Adipose tissue (tissue), 3 donors: Measurements from ENCODE around the gene PHTF1. TPM values are rescaled to one million over a fixed set of nuclear protein-coding genes. Genes with fewer than 3 reads are reported as not detected.
"Not testable (repeated sequence)": the region's sequence is repeated elsewhere in the genome, so short reads cannot be mapped to it uniquely, and the experiment has no call there.

Source experiments
- H3K27ac ChIP-seq: one replicate; pipeline ENCODE4 v1.5.1; 2013; ENCODE audit warnings: low read depth, low read length
- WGBS, 3 donors: extraction: QIAGEN DNeasy Blood & Tissue Kit; methylation state at CpG; one replicate each; pipeline ENCODE4 v1.1.7; 2013; 5-methylcytosine and 5-hydroxymethylcytosine counted together
- polyA plus RNA-seq, 3 donors: library from polyadenylated mRNA; stranded (reverse); fragments of 200-250 nt; gene quantifications; one replicate each; pipeline ENCODE4 v1.2.3, GENCODE V29; 2013
- donor health status: healthy with polysubstance abuse.
- donor health status: Bipolar disorder and iron deficiency.
- donor health status: healthy.

The PHTF1 gene
- polyA plus RNA-seq, 3 donors = 4.4 to 8.2 (median 6.1) TPM

DNA sequence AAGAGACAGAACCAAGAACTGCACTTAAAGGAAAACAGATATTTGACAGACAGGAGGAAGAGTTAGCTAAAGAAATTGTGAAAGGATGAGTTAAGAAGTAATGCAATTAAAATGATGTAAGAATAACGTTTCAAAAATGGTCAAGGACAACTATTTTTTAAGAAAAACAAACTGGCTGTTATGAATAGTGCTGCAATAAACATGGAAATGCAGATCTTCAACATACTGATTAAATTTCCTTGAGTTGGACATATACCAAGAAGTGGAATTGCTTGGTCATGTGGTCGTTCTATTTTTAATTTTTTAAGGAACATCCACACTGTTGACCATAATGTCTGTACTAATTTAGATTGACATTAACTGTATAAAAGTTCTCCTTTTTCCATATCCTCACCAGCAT, 23.1 kb upstream of the PHTF1 start:
- WGBS, 3 donors = 10 to 29% (median 14%) methylated on average over 2 of the region's 2 CpGs
- H3K27ac ChIP-seq = no peak overlapping the region

DNA sequence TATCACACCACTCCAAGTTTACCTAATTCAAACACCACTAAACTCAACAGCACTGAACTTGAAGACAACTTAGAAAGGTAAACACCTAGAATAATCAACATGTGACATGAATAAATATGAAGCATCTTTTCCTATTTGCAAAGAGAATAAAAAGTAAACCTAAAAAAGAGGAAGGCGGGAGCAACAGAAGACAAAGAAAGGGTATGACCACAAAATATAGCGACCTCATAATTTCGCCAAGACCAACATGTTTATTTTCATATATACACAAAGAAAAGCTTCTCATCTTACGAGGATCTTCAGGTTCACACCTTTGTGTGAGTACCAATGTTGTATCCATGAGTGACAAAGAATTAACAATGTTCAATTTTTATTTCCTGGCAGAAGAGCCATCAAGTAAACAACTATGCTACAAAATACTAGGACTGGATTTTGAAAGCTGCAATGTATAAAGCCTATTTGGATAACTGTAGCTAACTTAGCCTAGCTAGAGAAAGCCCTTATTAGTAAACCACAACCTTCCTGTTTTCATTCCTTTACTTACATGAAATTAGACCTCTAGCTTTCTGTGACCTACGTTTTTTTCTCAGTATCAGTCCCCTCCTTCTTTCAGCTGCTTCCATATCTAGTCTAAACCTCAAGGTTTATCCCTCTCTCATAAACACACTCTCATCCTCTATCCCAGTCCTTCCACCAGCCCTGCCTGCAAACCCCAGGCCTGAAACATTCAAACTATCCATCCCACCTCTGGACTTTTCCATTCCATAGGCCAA, 21.3 kb upstream of the PHTF1 start:
- 55 to 81% (median 62%) methylated on average over 5 of the region's 5 CpGs for WGBS, 3 donors
- no peak overlapping the region for H3K27ac ChIP-seq

DNA sequence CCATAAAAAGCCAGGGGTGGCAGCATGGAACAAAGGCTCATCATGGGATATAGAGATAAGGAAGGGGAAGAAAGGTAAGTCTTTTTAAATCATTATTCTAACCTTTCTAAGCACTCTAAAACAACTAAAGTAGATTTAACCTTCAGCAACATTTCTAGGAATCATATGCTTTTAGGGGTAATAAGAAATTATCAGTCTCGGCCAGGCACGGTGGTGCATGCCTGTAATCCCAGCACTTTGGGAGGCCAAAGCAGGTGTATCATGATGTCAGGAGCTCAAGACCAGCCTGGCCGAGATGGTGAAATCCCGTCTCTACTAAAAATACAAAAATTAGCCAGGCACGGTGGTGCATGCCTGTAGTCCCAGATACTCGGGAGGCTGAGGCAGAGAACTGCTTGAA, 20.3 kb upstream of the PHTF1 start:
- 89 to 94% (median 92%) methylated on average over 6 of the region's 6 CpGs for WGBS, 3 donors
- H3K27ac ChIP-seq = no peak overlapping the region

DNA sequence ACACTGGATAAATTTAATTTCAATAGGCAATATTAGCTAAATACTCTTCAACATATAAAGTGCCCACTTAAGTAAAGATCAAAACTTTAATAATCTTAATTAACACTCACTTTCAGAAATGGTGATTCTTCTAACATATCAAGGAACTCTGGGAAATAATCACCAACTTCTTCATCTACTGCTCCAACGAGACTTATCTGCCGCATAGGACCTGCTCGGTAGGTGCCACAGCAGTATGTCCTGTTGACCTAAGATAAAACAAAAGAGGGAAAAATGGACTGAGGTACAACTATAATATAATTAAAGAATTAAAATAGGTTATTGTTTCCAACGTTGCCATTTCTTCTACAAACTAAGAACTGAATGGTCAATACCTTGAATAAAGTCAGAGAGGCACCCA, 18.3 kb upstream of the PHTF1 start:
- H3K27ac ChIP-seq = no peak overlapping the region
- WGBS, 3 donors = 55 to 93% (median 92%) methylated on average over 4 of the region's 4 CpGs

DNA sequence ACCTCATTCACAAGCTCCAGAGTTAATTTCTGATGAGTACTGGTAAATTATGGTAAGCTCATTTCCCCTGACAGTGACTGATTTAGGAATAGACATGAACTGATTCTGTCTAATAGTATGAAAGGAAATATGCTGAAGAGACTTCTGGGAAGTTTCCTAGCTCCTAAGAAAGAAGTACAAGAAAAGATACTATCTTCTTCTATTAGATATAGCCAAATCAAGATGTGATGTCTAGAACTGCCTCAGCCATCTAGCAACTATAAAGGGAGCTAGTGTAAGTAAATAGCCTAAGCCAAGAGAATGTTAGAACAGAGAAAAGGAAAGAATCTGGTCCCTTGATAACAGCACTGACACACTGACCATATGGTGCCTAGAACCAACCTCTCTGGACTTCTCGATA, 10.7 kb upstream of the PHTF1 start:
- 86 to 93% (median 92%) methylated on average over 1 of the region's 1 CpG for WGBS, 3 donors
- no peak overlapping the region for H3K27ac ChIP-seq

DNA sequence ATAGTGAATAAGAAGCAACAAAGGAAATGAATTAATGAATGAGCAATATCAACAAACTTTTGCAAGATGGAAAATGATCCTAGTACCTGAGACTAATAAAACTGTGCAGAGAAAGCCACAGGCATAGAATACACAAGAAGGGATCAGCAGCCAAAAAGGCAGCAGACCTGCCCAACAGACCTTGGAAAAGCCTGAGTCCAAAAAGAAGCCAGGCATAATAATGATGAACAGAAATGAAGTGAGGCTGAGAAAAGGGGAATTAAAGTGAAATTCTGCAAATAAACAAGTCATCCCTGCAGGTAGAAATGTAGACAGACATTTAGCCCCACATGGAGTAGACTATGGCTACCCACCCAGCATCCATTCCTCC, 10.3 kb upstream of the PHTF1 start:
- H3K27ac ChIP-seq = no peak overlapping the region

DNA sequence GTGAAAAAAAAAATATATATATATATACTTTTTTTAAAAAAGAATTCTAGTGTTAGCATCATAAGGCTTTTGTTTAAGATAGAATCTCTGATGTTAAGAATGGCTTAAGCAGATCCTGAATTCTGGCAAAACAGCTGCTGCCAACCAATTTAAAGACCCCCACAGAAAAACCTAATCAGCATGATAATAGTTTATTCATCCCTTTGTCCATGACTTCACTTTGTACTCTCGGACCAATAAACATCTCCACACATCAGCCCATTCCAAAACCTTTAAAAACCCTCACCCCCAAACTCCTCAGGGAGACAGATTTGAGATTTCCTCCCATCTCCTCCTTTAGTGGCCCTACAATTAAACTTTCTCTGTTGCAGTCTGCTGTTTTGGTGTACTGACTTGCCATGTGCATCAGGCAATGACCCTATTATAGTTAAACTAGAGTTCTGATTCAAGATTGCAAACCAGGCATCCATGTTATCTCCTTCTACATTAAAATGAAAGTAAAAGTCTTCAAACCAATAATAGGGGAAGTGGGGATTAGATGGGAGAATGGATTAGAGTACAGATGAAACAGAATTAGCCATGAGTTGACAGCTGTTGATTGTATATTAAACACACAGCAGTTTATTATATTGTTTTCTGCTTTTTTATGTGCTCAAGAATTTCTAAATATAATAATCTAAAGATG, 9.8 kb upstream of the PHTF1 start:
- WGBS, 3 donors = 85 to 90% (median 89%) methylated on average over 1 of the region's 1 CpG
- H3K27ac ChIP-seq = no peak overlapping the region

DNA sequence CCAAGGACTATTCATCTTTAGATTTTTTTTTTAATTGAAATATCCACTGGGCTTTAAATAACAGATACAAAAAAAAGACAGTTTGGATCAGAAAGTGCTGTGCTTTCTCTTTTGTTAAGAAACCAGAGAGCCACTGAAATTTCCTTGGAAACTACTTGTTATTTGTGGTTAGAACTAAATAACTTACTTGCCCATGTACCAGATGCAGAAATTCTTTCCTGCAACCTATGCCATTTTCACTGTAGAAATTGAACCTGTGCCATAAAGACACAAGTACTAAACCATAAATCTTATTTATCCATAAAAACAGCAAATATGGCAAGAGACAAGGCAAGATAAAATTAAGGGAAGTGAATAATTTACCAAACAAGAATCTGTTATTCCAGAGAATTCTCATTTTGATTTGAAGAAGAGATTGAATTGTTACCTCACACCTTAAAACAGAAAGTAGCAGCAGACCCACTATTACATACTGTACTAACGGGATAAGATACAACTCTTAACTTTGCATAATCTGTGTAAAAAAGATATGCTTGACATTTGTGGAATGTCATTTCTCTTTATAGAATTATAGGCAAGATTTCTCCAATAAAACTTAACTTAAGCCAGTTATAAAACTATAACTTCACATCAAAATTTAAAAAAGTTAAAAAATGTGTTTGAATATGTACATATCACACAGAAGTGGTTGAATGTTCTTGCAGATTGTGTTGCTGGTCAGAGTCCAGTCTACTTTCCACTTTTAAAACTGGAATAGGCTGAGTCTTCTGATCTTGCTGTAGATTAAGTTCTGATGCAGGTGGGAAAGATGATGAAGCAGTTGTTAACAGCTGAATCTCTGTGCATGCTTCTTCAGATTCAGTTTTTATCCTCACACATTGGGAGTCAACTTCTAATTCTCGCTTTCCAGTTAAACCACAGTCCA, 6.3 kb upstream of the PHTF1 start:
- WGBS, 3 donors = 88 to 93% (median 89%) methylated on average over 2 of the region's 2 CpGs
- no peak overlapping the region for H3K27ac ChIP-seq

DNA sequence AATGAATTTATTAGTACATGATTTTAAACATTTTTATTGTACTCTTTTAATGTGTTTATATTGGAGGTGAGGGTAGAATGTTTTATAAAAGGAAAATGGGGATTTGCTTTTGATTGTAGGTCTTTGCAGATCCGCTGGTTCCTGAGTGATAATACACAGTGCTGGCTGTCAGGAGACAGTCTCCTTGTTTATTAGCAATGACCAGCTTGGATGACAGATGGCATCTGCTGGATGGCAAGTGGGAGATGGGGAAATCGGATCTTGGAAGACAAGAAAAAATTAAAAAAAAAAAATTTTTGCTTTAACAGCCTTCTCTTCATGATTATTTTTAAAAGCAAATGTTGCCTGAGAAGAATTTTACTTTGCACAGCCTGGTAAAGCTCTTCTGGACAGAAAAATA, 4.4 kb upstream of the PHTF1 start:
- H3K27ac ChIP-seq = no peak overlapping the region
- 83 to 92% (median 87%) methylated on average over 2 of the region's 2 CpGs for WGBS, 3 donors

DNA sequence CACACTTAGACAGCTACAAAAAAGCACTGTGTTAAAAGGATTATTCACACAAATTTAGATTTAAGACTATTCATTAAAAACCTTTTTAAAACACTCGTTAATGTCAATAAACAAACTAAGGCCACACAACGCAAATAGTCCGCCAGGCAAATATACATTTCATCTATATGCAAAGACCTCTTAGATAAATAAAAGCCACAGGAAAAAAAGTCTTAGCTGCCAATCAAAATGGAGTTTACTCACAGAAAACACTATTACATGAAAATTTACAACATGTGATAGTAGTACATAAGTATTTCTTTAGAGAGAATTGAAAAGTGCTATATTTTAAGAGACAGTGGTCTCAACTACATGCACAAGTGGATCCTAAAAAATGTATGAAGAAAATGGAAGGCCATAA, 2.7 kb upstream of the PHTF1 start:
- 70 to 95% (median 89%) methylated on average over 3 of the region's 3 CpGs for WGBS, 3 donors
- H3K27ac ChIP-seq = no peak overlapping the region

DNA sequence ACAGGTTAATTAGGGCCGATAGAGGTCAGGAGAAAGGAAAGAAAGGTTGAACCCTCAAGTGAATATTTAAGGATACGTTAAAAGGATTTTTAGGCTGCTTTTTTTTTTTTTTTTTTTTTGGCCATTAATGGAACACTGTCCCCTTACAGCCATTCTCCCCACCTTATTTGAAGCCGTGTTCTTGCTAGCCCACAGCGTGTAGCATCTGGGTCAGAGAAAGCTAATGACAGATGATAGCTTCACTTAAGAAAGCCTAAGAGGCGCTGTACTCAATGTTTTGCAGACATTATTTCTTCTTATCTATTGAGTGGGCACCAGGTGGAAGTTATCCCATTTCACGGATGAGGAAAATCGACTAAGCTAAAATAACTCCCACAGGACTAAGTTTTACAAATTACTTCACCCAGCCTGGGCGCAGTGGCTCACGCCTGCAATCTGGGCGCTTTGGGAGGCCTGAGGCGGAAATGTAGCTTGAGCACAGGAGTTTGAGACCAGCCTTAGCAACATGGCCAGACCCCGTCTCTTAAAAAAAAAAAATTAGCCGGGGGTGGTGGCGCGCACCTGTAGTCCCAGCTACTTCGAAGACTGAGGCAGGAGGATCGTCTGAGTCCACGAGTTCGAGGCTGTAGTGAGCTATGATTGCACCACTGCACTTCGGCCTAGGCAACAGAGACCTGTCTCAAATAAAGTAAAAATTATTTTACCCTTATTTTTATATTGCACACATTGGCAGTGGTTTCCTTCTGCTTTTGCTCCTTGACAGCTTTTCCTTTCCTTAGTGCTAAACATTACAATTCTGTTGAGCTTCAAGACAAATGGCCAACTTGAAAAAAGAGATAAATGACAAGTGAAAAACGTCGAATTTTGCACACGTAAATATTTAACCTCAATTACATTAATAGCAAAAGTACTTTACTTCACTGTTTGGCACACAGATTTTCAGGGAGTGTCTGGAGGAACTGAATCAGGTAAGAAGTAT, 1.1 kb upstream of the PHTF1 start:
- 58 to 69% (median 58%) methylated on average over 23 of the region's 23 CpGs for WGBS, 3 donors
- H3K27ac ChIP-seq = no peak overlapping the region

DNA sequence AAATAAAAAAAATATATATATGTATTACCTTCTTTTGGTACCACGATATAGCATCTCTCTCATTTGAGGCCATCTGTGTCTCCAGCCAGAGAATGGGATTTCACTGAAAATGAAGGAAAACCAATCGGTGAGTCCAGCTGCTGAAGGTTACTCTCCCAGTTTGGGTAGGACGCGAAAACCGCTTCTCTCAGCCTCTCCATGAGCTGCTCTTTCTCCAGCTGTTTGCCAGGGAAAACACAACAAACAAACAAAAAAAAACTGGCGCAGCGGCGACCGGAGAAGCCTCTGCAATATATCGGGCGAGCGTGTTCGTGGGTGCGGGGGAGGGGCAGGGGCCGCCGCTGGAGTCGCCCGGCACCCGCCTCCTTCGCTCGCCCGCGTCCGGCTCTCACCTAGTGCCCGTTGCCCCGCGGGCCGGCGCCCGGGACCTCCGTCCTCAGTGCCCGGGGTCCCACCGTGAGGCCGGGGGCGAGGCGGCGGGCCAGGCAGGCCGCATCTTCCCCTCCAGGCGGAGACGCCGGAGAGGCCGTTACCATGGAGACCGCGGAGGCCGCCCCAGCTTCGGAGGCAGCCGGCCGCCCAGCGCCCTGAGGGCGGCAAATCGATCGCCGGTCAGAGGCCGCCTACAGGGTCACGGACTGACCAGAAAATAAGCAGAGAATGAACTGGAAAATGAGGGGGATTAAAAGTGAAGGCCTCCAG, 504 bp downstream of the PHTF1 start:
- 0 to 1% (median 1%) methylated on average over 51 to 55 of the region's 55 CpGs for WGBS, 3 donors

DNA sequence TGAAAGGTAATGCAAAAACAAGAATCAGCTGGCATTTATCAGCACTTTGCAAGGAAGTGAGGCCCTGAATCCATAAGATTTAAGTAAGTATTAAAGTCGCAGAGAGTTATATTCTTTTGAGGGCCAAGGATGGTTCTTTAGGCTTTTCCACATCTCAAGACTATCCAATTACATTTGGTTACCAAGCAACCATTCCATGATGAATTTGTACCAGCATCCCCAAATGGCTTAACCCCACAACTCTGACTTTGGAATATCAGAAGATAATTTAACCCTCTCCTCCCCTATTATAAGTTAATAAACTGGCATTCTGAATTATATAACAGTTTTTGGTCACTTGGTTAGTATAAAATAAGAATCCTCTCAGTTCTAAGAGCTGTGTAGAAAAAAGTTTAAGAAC, 2.8 kb downstream of the PHTF1 start:
- H3K27ac ChIP-seq = no peak overlapping the region
- WGBS, 3 donors = 88 to 97% (median 97%) methylated on average over 1 of the region's 1 CpG

More for the DNA sequence above, 504 bp downstream of the PHTF1 start:
- peak overlapping the region; percentile 94 for H3K27ac ChIP-seq

DNA sequence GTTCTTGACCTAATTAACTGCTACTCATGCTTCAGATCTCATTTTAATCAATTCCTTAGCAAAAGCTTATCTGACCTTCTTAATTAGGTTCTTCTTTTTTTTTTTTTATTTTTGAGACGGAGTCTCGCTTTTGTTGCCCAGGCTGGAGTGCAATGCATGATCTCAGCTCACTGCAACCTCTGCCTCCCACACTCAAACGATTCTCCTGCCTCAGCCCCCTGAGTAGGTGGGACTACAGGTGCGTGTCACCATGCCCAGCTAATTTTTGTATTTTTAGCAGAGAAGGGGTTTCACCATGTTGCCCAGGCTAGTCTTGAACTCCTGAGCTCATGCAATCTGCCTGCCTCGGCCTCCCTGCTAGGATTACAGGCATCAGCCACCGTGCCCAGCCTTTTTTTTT, 6.0 kb downstream of the PHTF1 start:
- WGBS, 3 donors = 91 to 95% (median 94%) methylated on average over 6 of the region's 6 CpGs
- H3K27ac ChIP-seq = not testable (repeated sequence)

DNA sequence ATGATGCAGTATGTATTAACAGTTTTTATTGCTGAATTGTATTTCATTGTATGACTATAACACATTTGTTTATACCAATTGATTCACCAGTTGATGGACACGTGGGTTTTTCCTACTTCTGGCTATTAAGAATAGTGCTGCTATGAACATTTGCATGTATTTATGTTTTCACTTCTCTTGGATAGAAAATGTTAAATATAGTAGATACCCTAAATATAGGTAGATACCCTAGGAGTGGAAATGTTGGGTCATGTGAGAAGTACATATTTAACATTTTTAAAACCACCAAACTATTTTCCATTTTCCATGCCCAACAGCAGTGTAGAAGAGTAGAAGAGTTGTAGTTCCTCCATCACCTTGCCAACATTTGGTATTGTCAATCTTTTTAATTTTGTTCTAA, 7.8 kb downstream of the PHTF1 start:
- no peak overlapping the region for H3K27ac ChIP-seq
- 88 to 92% (median 91%) methylated on average over 1 of the region's 1 CpG for WGBS, 3 donors

DNA sequence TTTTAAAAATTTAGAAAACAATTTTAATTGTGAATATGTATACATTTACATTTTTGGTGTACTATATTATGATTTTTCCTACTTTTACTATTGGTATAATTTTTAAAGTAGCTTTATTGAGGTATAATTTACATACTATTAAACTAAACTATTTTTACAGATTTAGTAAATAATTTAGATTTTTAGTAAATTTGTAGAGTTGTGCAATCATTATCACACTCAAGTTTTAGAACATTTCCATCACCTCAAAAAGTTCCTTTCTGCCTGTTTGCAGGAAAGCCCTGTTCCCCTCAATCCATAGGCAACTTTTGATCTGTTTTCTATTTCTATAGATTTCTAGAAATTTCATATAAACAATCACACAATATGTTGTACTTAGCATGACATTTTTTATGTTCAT, 8.2 kb downstream of the PHTF1 start:
- no peak overlapping the region for H3K27ac ChIP-seq

DNA sequence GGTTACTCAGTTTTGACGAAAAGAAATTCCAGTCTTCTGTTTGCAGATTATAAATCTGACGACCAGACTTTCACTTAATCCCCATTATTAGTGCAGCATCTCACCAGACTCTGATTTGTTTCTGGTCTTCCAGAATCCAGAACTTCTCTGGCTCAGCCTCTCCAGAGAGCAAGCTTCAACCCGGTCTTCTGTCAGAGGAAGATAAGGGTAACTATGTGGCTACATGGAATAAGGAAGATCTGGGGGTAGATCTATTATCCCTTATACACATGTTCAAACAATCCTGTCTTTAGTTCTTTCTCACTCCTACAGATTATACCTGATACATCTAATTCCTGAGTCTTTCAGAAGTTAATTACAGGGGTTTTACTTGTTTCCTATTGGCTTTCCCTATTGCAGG, 9.9 kb downstream of the PHTF1 start:
- no peak overlapping the region for H3K27ac ChIP-seq
- WGBS, 3 donors = 71 to 85% (median 84%) methylated on average over 3 of the region's 3 CpGs

DNA sequence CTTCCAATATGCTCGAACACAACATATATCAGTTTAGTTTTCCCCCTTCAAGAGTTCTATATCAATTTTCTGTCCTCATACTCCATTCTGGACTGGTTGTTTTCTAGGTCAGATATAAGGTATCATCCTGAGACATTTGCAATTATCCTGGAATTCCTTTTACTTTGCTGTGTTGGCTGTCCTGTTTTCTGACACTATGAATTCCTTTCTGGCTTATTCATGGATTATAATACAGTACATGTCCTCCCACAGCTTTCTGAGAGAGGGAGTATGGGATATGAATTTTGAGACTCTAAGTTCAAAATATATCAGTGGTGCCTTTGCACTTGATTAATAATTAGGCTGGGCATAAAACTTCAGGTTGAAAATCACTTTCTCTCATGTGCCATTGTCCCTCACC, 11.9 kb downstream of the PHTF1 start:
- 64 to 95% (median 68%) methylated on average over 1 of the region's 1 CpG for WGBS, 3 donors
- H3K27ac ChIP-seq = no peak overlapping the region
